ENCODE measurements around the gene CUX1.

DNA sequence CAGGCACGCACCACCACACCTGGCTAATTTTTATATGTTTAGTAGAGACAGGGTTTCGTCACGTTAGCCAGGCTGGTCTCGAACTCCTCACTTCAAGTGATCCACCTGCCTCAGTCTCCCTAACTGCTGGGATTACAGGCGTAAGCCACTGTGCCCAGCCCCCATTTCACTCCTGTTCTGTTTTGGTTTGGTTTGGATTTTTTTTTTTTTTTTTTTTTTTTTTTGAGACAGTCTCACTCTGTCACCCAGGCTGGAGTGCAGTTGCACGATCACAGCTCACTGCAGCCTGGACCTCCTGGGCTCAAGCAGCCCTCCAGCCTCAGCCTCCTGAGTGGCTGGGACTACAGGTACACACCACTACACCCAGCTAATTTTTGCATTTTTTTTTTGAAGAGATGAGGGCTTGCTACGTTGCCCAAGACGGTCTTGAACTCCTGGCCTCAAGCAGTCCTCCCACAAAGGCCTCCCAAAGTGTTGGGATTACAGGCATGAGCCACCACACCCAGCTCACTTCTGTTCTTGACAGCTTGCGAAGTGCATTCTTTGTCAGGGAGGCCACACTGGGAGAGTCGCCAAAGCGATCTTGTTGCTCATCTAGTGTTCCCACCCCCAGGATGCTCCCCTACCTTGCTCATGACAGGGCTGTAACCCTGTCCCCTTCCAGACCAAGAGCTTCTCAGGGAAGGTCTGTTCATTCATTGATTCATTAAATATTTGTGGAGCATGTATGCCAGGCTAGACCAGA lies 229.1 kb downstream of the CUX1 start:
- no peak for TF ChIP-seq EZH2 (optimal IDR thresholded peaks at IDR 0.05; ENCODE audit: low read depth, low read length)
- TF ChIP-seq, protein P1, sequence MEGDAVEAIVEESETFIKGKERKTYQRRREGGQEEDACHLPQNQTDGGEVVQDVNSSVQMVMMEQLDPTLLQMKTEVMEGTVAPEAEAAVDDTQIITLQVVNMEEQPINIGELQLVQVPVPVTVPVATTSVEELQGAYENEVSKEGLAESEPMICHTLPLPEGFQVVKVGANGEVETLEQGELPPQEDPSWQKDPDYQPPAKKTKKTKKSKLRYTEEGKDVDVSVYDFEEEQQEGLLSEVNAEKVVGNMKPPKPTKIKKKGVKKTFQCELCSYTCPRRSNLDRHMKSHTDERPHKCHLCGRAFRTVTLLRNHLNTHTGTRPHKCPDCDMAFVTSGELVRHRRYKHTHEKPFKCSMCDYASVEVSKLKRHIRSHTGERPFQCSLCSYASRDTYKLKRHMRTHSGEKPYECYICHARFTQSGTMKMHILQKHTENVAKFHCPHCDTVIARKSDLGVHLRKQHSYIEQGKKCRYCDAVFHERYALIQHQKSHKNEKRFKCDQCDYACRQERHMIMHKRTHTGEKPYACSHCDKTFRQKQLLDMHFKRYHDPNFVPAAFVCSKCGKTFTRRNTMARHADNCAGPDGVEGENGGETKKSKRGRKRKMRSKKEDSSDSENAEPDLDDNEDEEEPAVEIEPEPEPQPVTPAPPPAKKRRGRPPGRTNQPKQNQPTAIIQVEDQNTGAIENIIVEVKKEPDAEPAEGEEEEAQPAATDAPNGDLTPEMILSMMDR (IDR thresholded peaks at IDR 0.05; ENCODE audit: low read length): no peak

Measured in MM.1S (cell line).